Stimulated activated CD8-positive, alpha-beta memory T cell treated with anti-CD3 and anti-CD28 coated beads, Interleukin-15, amount 100 ng/mL, for 24 hours (primary cell): ENCODE measurements around the gene RSPH10B2.
"Not testable (repeated sequence)": the region's sequence is repeated elsewhere in the genome, so short reads cannot be mapped to it uniquely, and the experiment has no call there.

Experiments
- DNase-seq: peaks from one replicate; pipeline ENCODE4 v3.0.0-alpha.2; 2020; ENCODE audit warnings: low read depth

RSPH10B2 gene

DNA sequence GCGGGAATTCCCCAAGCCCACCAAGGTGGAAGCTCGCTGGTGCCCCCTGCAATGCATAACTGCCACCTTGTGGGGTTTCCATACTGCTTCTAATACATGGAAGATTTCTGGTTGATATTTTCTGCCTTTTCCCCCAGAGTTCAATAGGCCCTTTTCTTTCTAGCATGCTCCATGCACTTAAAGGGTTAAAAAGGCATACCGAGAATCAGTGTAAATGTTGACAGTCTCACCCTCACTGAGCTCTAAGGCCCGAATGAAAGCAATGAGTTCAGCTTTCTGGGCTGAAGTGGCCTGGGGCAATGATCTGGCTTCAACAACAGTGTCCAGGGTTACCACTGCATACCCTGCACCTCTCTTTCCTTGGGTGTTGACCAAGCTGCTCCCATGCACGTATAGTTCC is 89.2 kb downstream of the RSPH10B2 start:
- not testable (repeated sequence) for DNase-seq

DNA sequence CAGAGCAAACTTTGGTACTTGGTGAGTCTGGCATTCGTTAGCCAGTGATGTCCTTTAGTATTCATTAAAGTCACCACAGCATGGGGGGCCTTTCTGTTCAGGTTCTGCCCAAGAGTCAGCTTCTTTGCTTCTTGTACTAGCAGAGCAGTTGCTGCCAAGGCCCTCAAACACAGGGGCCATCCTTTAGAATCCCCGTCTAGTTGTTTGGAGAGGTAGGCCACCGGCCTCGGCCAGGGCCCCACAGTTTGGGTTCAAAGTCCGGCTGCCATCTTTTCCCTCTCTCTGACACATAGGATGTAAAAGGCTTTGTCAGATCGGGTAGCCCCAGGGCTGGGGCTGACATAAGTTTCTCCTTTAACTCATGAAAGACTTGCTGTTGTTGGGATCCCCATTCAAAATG is 89.8 kb downstream of the RSPH10B2 start:
- DNase-seq = not testable (repeated sequence)

DNA sequence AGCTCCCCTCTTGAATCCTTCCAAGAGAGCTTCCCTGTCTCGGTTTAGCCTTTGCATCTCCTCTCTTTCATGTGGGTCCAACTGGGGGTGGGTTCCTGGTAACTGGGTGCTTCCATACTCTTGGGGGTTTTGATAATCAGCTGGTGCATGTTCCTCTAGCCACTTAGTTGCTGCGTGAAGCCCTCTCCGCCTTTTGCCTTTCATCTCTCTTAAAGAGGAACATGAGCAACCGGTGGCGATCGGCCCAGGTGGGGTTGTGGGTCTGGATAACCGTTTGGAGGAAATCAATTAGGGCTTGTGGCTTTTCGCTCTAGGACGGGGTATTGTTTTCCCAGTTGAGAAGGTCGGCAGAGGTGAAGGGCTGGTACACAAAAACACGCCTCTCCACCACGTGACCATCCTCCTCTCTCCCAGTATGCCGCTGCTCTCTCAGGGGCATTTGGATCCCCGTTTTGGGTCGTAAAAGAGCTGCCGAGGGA is 92.1 kb downstream of the RSPH10B2 start:
- DNase-seq = not testable (repeated sequence)

DNA sequence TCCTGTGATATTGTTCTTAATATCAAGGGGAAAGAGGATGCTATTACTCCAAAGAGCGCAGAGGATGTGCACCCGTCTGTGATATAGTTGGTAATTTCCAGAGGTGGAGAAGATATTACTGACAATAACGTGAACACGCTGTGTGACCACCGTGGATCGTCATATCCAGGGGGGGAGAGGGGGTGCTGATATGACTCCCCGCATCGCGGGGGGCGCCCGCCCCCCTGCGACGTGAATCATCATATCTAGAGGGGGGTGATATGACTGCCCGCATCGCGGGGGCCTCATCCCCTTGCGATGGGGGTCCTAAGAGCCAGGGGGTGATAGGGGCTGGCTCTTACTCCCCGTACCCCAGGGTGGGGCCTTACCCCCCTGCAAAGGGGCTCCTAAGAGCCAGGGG is 93.8 kb downstream of the RSPH10B2 start:
- not testable (repeated sequence) for DNase-seq
